T follicular helper cell (primary cell): ENCODE data around the gene B4GAT1.

Experiments
- DNase-seq: peaks from one replicate; pipeline ENCODE4 v3.0.0-alpha.2; 2020; ENCODE audit warnings: low read depth

The B4GAT1 gene

DNA sequence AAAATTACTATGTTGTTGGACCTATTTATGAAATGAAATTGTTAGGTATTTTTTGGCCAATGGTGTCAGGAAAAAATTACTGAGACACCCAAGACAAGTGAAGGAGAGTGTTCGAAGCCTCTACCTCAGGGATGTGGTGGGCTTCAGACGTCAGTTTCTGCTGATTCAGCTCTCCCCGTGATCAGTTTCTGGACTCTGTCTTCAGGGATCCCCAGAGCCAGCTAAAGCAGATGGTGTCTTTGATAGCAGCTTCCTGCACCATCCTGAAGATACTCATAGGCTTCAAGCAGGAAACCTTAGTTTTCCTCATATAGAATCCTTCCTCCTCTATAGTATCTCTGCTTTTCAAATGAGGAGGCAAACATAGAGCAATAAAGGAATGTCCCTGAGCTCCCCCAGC lies 38.0 kb downstream of the B4GAT1 start:
- no peak for DNase-seq

DNA sequence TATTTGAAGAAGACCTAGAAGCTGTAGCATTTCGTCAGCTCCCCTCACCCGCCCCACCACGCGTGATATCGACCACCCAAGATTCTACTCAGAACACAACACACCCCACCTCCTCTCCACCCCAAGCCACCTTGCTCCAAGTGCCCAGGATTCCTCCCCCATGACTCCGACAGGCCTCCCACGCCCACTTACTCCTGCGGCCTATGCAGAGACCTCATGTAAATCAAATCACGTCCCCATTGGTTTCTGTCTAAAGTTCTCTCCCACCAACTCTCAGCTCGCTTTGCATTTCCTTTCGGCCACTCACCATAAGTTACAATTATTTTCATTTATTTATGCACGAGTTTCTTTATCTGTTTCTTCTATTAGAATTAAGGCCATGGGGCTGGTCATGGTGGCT lies 44.8 kb downstream of the B4GAT1 start:
- DNase-seq, result no peak

DNA sequence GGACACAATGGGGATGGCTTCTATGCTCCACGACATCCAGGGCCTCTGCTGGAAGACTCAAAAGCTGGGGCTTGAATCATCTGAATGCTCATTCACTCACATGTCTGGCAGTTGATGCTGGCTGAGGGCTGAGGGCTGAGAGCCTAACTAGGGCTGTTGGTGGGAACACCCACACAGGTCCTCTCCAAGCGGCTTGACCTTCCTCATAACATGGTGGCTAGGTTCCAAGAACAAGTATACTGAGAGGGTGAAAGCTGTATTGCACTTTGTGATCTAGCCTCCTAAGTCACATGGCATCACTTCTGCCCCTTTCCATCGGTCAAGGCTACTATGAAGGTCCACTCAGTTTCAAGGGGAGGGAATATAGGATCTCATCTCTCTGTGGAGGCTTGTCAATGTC lies 48.2 kb downstream of the B4GAT1 start:
- no peak for DNase-seq

- no peak for DNase-seq
Observed at GRCh38 chr11:66297610-66298009, 49.8 kb downstream of the B4GAT1 start.
